ENCODE results near the gene ZFHX2.

The ZFHX2 gene

DNA sequence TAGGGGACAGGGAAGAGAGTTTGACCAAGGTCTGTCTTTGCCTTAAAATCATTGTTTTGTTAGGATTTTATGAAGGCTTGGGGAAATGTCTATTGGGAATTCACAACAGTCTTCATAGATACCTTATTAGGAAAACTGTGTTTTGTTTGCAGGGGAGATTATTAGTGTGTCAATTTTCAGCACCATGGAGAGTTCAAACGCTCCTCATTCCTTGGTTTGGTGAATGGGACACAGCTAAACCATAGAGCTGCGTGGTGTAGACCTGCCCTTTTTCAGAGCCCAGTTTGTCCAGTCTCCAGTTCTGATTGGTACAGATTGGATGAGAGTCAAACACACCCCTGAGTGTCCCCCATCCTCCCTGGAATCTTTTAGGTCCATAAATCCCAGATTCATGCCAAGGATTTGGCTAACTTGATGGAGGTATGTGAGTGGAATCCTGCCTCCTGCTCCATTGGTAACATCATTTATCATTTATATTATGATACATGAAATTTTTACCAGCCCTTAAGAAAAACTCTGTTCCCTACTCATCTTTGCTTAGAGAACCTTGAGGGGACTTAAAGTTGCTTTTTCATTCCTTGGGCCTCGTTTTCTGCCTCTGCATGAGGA is 70.1 kb downstream of the ZFHX2 start:
- no peak for FAIRE-seq
- no peak for DNase-seq (ENCODE audit: insufficient read length, low spot score)
- TF ChIP-seq POLR2A (IDR thresholded peaks at IDR 0.05; ENCODE audit: low read depth, low read length): no peak

DNA sequence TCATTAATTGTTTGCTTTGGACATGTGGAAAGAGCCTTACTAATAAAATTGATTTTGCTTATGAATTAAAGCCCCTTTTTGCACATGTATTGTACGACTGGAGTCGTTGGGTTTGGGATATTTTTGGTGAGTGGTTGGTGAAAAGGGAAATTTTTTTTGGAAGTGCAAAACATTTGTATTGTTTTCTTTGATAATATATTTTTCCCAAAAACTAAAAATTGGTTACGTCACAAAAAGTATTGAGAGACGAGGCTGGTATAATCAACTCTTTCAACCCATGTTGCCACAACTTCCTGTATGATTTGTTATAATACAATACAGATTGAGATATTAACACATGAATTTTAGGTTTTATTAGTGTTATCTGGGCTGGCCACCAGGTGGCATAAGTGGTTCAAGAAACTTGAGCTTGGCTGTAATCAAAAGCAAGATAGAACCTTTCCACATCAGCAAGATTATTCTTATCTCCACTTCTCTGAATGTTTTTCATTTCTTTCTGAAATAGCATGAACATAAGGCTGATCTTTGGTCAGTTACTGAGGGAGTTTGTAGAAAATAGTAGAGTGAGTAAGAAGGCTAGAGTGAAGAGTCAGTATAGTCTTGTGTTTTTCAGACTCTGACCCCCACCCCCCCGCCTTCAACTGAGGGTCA is 73.3 kb downstream of the ZFHX2 start:
- FAIRE-seq: no peak
- peak; percentile 14 for DNase-seq (ENCODE audit: insufficient read length, low spot score)
- no peak for TF ChIP-seq POLR2A (IDR thresholded peaks at IDR 0.05; ENCODE audit: low read depth, low read length)

DNA sequence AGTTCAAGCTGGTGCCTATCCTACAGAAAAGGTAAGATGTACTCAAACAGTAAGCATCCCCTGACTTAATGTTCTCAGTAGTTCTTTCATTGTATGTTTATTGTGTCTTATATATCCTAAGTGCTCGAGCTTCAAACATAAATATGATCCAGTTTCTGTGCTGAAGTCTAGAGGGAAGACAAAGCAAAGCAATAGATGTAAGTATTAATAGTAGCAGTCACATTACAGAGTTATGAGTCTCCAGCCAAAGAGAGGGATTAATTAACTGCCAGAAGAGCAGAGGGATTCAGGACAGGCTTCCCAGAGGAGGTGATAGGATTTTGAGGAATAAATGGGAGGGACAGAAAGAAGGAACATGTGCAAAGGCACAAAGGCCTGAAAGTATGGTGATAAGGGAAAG is 80.6 kb downstream of the ZFHX2 start:
- FAIRE-seq (no peak), DNase-seq (ENCODE audit: insufficient read length, low spot score) (no peak)
- TF ChIP-seq POLR2A (IDR thresholded peaks at IDR 0.05; ENCODE audit: low read depth, low read length): no peak

Measured in H54 (cell line).